HFF-Myc (cell line): Measurements from ENCODE around the gene ABCA1.
"Not testable (repeated sequence)": the region's sequence is repeated elsewhere in the genome, so short reads cannot be mapped to it uniquely, and the experiment has no call there.

ENCODE experiments used
- DNase-seq: peaks from one replicate; pipeline ENCODE4 v3.0.0-alpha.2; 2011; ENCODE audit warnings: low read depth; ENCODE audit errors: extremely low read depth
- H3K4me3 ChIP-seq: replicated peaks from 2 replicates; pipeline ENCODE4 v1.5.1; 2011; ENCODE audit warnings: low read depth, mild to moderate bottlenecking, control low read depth, low read length
- CTCF ChIP-seq: IDR thresholded peaks from 2 replicates; pipeline ENCODE4 v1.5.1; 2012; ENCODE audit warnings: mild to moderate bottlenecking, low read depth, low read length, control low read depth; ENCODE audit errors: missing control alignments

The ABCA1 gene

GRCh38 chr9:104948277-104948676, 20.3 kb upstream of the ABCA1 start:
- H3K4me3 ChIP-seq: no peak overlapping the region
- no peak for DNase-seq
- no peak for TF ChIP-seq CTCF

GRCh38 chr9:104944871-104945270, 16.9 kb upstream of the ABCA1 start:
- no peak overlapping the region for H3K4me3 ChIP-seq
- no peak for DNase-seq
- no peak for TF ChIP-seq CTCF

GRCh38 chr9:104944356-104944755, 16.4 kb upstream of the ABCA1 start:
- no peak for DNase-seq
- no peak overlapping the region for H3K4me3 ChIP-seq
- no peak for TF ChIP-seq CTCF

GRCh38 chr9:104941597-104941996, 13.6 kb upstream of the ABCA1 start:
- no peak for DNase-seq
- no peak for TF ChIP-seq CTCF
- H3K4me3 ChIP-seq: no peak overlapping the region

DNA sequence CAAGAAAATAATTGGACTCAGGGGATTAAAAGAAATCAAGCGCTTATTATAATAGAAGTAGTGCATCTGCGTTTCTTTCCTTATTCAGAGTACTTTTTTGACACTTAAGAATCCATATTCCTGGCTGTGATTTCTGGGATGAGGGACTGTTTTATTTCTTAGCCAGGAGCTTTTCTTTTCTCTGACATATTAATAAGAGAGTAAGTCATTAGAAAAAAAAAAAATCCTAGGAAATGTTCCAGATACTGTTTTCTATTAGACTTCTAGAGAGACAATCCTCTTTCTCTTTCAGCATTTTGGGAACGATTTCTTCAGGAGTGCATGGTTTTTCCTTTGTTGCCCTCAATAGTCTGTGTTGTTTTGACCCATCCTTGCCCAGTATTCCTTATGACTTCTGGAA, 8.3 kb upstream of the ABCA1 start:
- no peak for TF ChIP-seq CTCF
- DNase-seq: no peak
- H3K4me3 ChIP-seq: no peak overlapping the region

- H3K4me3 ChIP-seq, DNase-seq: not testable (repeated sequence)
Observed at GRCh38 chr9:104935501-104935810, 7.5 kb upstream of the ABCA1 start.

- no peak for TF ChIP-seq CTCF
- no peak overlapping the region for H3K4me3 ChIP-seq
- DNase-seq: no peak
Observed at GRCh38 chr9:104934691-104935500, 6.9 kb upstream of the ABCA1 start.

- not testable (repeated sequence) for H3K4me3 ChIP-seq, DNase-seq
Observed at GRCh38 chr9:104933091-104933490, 5.1 kb upstream of the ABCA1 start.
